K562 (cell line): Measurements from ENCODE around the gene KIAA0825. TPM values are rescaled to one million over a fixed set of nuclear protein-coding genes. Genes with fewer than 3 reads are reported as not detected.

ENCODE experiments used
- ARID3A ChIP-seq: IDR thresholded peaks from 2 replicates; pipeline ENCODE4 v1.6.1; 2012; ENCODE audit warnings: low read depth, low read length, improper control_type of control experiment, borderline replicate concordance
- NFE2 ChIP-seq: IDR thresholded peaks from 2 replicates; pipeline ENCODE4 v1.6.1; 2014; ENCODE audit warnings: antibody characterized with exemption, low read depth
- ZBTB40 ChIP-seq, 2 experiments: fragments of 450-650 bp in 1 of 2; sonication (generic) in 1 of 2; formaldehyde crosslinking in 1 of 2; IDR thresholded peaks; 2 replicates each; pipeline versions ENCODE4 v1.7.1 to v1.9.0; 2016 to 2022; ENCODE audit warnings: inconsistent platforms in 1 of 2, mild to moderate bottlenecking in 1 of 2, missing genetic modification reagents in 1 of 2
- polyA plus RNA-seq, 8 experiments: library from polyadenylated mRNA; depleted of rRNA in 4 of 8; stranded (reverse) in 5 of 8; unstranded in 3 of 8; fragments of >200 nt; fragmentation: Nextera tagmentation in 2 of 8; fragmentation: Illumina TruSeq in 1 of 8; extraction: Ambion mirVana in 2 of 8; extraction: Trizol in 1 of 8; gene quantifications; 2 replicates each; pipeline versions ENCODE4 v1.2.1 to v1.2.3, GENCODE V29; 2011 to 2014; ENCODE audit warnings: inconsistent platforms in 1 of 8, missing spikeins in 1 of 8
- total RNA-seq, 7 experiments: library from RNA; depleted of rRNA in 6 of 7; stranded (reverse); fragments of >200 nt in 6 of 7; fragmentation: Illumina TruSeq in 2 of 7; extraction: Trizol in 2 of 7; gene quantifications; 2 replicates each; pipeline versions ENCODE4 v1.2.1 to v1.2.3, GENCODE V29; 2011 to 2021; ENCODE audit warnings: low replicate concordance in 1 of 7

Gene KIAA0825
- total and polyA plus RNA-seq, 9 of the 15 experiments (the other 6 are each of a cell fraction or from before 2014, with no cell fraction given): 0.05 to 0.36 (median 0.16) TPM; not detected in 1

- TF ChIP-seq ZBTB40 (IDR thresholded peaks at IDR 0.05) (no peak), ZBTB40 (CRISPR knock-in tag; IDR thresholded peaks at IDR 0.05) (no peak), ARID3A (no peak), NFE2 (no peak)
- TF ChIP-seq, all 486 proteins: peak for 12
Measured at GRCh38 chr5:94640176-94640575, 21.8 kb upstream of the KIAA0825 start (continued).
